ENCODE measurements around the gene DOCK3. TPM values are rescaled to one million over a fixed set of nuclear protein-coding genes. Genes with fewer than 3 reads are reported as not detected.
A peak's percentile ranks its signal among the peaks of the same experiment; 100 is the strongest.
"Not testable (repeated sequence)": the region's sequence is repeated elsewhere in the genome, so short reads cannot be mapped to it uniquely, and the experiment has no call there.

The DOCK3 gene
- total and polyA plus RNA-seq, 2 donors from 2014 or later: 0.49 to 0.54 TPM

DNA sequence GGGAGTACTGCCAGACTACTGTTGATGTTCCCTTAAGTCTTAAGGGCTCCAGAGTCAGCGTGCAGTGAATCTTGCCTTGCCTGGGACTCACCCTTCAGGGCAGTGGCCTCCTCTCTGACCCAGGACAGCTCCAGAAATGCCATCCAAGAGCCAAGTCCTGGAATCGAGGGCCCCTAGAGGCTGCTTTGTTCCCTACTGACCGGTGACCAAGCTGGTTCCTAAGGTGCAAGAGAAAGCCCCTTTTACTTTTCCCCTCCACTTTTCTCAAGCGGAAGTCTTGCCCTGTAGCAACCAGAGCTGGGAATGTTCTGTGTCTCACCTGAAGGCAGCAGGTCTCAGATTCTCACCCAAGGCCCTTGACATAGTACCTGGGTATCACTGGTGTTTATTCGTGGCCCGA, 238.0 kb downstream of the DOCK3 start:
- H3K27me3 ChIP-seq (ENCODE audit: control insufficient read depth, insufficient read depth, low read length): no peaks in the 10 kb centered on the region
- no peak overlapping the region for H3K9ac ChIP-seq (ENCODE audit: low read length in 3 of 3)
- no peaks in the 10 kb centered on the region for H3K9me3 ChIP-seq (ENCODE audit: control insufficient read depth in 2 of 3, insufficient read depth in 1 of 3, low read length in 3 of 3)
- H3K36me3 ChIP-seq (ENCODE audit: control insufficient read depth in 2 of 3, insufficient read depth in 3 of 3, low read length in 3 of 3): no peaks in the 10 kb centered on the region
- H3K27ac ChIP-seq (ENCODE audit: low read depth in 2 of 2, low read length in 2 of 2): no peak overlapping the region
- FAIRE-seq (no peak), DNase-seq (no peak)
- TF ChIP-seq CTCF (IDR thresholded peaks at IDR 0.05; ENCODE audit: borderline replicate concordance, extremely low read depth, insufficient read depth): no peak
- no peaks in the 10 kb centered on the region for H3K4me1 ChIP-seq (ENCODE audit: control insufficient read depth in 2 of 3, insufficient read depth in 2 of 3, low read depth in 1 of 3, low read length in 3 of 3)
- intact Hi-C loops (cut with DNase I): no loop called here
- H3K4me3 ChIP-seq (ENCODE audit: low read length in 3 of 3): no peak overlapping the region

DNA sequence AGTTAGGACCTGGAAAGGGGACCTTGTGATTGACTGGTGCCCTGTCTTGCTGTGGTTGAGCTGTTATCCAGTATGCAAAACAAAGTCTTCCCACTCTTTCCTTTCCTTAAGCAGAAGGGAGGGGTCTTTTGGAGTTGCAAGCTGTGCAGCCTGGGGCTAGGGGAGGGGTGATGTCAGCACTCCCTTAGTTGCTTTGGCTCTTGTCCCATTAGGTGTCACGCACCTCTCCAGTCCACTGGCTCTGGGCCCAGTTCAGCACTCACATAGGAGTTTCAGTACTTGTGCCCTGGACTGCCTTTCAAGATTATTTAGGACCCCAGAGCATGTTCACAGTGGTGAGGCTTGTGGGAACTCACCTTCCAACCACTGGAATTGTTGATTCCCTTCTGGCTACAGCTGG, 238.5 kb downstream of the DOCK3 start:
- Histone ChIP-seq H3K27ac (ENCODE audit: low read depth in 2 of 2, low read length in 2 of 2) (no peak overlapping the region), H3K4me1 (ENCODE audit: control insufficient read depth in 2 of 3, insufficient read depth in 2 of 3, low read depth in 1 of 3, low read length in 3 of 3) (no peaks in the 10 kb centered on the region), H3K36me3 (ENCODE audit: control insufficient read depth in 2 of 3, insufficient read depth in 3 of 3, low read length in 3 of 3) (no peaks in the 10 kb centered on the region), H3K9me3 (ENCODE audit: control insufficient read depth in 2 of 3, insufficient read depth in 1 of 3, low read length in 3 of 3) (no peaks in the 10 kb centered on the region), H3K4me3 (ENCODE audit: low read length in 3 of 3) (no peak overlapping the region), H3K9ac (ENCODE audit: low read length in 3 of 3) (no peak overlapping the region), H3K27me3 (ENCODE audit: control insufficient read depth, insufficient read depth, low read length) (no peaks in the 10 kb centered on the region)
- peak in 3 of 5 donors; percentile 14 to 37 (median 36) for DNase-seq
- intact Hi-C loops (cut with DNase I): no loop called here
- no peak for TF ChIP-seq CTCF (IDR thresholded peaks at IDR 0.05; ENCODE audit: borderline replicate concordance, extremely low read depth, insufficient read depth)
- no peak for FAIRE-seq

GRCh38 chr3:50922071-50922470, 247.3 kb downstream of the DOCK3 start:
- DNase-seq: peak in 1 of 5 donors; percentile 16
- intact Hi-C loops (cut with DNase I); H3K27ac ChIP-seq (ENCODE audit: low read depth in 2 of 2, low read length in 2 of 2); H3K9me3 ChIP-seq (ENCODE audit: control insufficient read depth in 2 of 3, insufficient read depth in 1 of 3, low read length in 3 of 3); H3K9ac ChIP-seq (ENCODE audit: low read length in 3 of 3); FAIRE-seq; H3K4me3 ChIP-seq (ENCODE audit: low read length in 3 of 3); H3K36me3 ChIP-seq (ENCODE audit: control insufficient read depth in 2 of 3, insufficient read depth in 3 of 3, low read length in 3 of 3); H3K4me1 ChIP-seq (ENCODE audit: control insufficient read depth in 2 of 3, insufficient read depth in 2 of 3, low read depth in 1 of 3, low read length in 3 of 3); H3K27me3 ChIP-seq (ENCODE audit: control insufficient read depth, insufficient read depth, low read length): not testable (repeated sequence)

- Histone ChIP-seq H3K27ac (ENCODE audit: low read depth in 2 of 2, low read length in 2 of 2) (no peak overlapping the region), H3K27me3 (ENCODE audit: control insufficient read depth, insufficient read depth, low read length) (no peaks in the 10 kb centered on the region), H3K9ac (ENCODE audit: low read length in 3 of 3) (no peak overlapping the region), H3K4me1 (ENCODE audit: control insufficient read depth in 2 of 3, insufficient read depth in 2 of 3, low read depth in 1 of 3, low read length in 3 of 3) (no peaks in the 10 kb centered on the region), H3K9me3 (ENCODE audit: control insufficient read depth in 2 of 3, insufficient read depth in 1 of 3, low read length in 3 of 3) (no peaks in the 10 kb centered on the region), H3K36me3 (ENCODE audit: control insufficient read depth in 2 of 3, insufficient read depth in 3 of 3, low read length in 3 of 3) (no peaks in the 10 kb centered on the region), H3K4me3 (ENCODE audit: low read length in 3 of 3) (no peak overlapping the region)
- no peak for DNase-seq
- no peak for TF ChIP-seq CTCF (IDR thresholded peaks at IDR 0.05; ENCODE audit: borderline replicate concordance, extremely low read depth, insufficient read depth)
- no peak for FAIRE-seq
- intact Hi-C loops (cut with DNase I): no loop called here
Measured at GRCh38 chr3:50923955-50924354, 249.2 kb downstream of the DOCK3 start.

Measured in kidney (tissue), 14 donors.